ENCODE data around the gene OR7G1. TPM values are rescaled to one million over a fixed set of nuclear protein-coding genes. Genes with fewer than 3 reads are reported as not detected.

The OR7G1 gene
- total RNA-seq, 1 experiment from 2014 or later, result not detected

- H3K4me3 ChIP-seq (ENCODE audit: low read depth, low read length, poor library complexity, severe bottlenecking), result no peak within 1 kb of the TSS
- H3K27ac ChIP-seq (ENCODE audit: low read depth, low read length, poor library complexity, severe bottlenecking), result no peak within 1 kb of the TSS
- DNase-seq (ENCODE audit: low spot score), result no peak
- ChIA-PET POLR2A (ENCODE audit: low non-redundant PET) (interaction anchor here (0.5 kb wide), 1 partner anchor 808 kb away, joined by 3 read pairs; no protein-coding TSS in a partner anchor), CTCF (interaction anchor here (0.7 kb wide), 1 partner anchor 393 kb away, joined by 3 read pairs; no protein-coding TSS in a partner anchor)
- H3K27me3 ChIP-seq (replicated peaks; ENCODE audit: insufficient read depth, low read depth, low read length, poor library complexity), result peaks cover 14% of the 10 kb centered on the region
- H3K4me1 ChIP-seq (ENCODE audit: insufficient read depth, low read length, poor library complexity, severe bottlenecking), result no peaks in the 10 kb centered on the region
- no peaks in the 10 kb centered on the region for H3K36me3 ChIP-seq (ENCODE audit: insufficient read depth, low read length, poor library complexity, severe bottlenecking)
- H3K9me3 ChIP-seq (ENCODE audit: low read depth, low read length, poor library complexity, severe bottlenecking), result no peaks in the 10 kb centered on the region
- intact Hi-C loops (cut with micrococcal nuclease; ENCODE audit: unreplicated experiment), result no loop called here
- TF ChIP-seq CTCF (conservative IDR thresholded peaks at IDR 0.05; ENCODE audit: low read depth, low read length), result no peak
- BruUV-seq (replicated peaks), result no TSS peak
These were observed 28.8 kb downstream of the OR7G1 start, which contains the start of gene OR1M1 for GRCh38 chr19:9086761-9087160. Gene OR1M1 (plus strand): TSS chr19:9087061. CDS start chr19:9093245, 6,184 bp downstream.

- POLR2A ChIA-PET (ENCODE audit: low non-redundant PET), result no interaction called here
- intact Hi-C loops (cut with micrococcal nuclease; ENCODE audit: unreplicated experiment), result loop anchor here (2.0 kb wide), 1 partner anchor 424 kb away; no protein-coding TSS in a partner anchor
- CTCF ChIA-PET, result no interaction called here
These were observed 36.9 kb downstream of the OR7G1 start for GRCh38 chr19:9078651-9079050.

GRCh38 chr19:9076901-9077300 is 38.7 kb downstream of the OR7G1 start:
- POLR2A ChIA-PET (ENCODE audit: low non-redundant PET), result no interaction called here
- no peak for DNase-seq (ENCODE audit: low spot score)
- no peak overlapping the region for H3K4me3 ChIP-seq (ENCODE audit: low read depth, low read length, poor library complexity, severe bottlenecking)
- peaks cover 11% of the 10 kb centered on the region for H3K4me1 ChIP-seq (ENCODE audit: insufficient read depth, low read length, poor library complexity, severe bottlenecking)
- H3K27ac ChIP-seq (ENCODE audit: low read depth, low read length, poor library complexity, severe bottlenecking), result no peak overlapping the region
- TF ChIP-seq EZH2 (IDR thresholded peaks at IDR 0.05; ENCODE audit: borderline replicate concordance, low read depth, low read length, poor library complexity, severe bottlenecking), result no peak
- TF ChIP-seq CTCF (conservative IDR thresholded peaks at IDR 0.05; ENCODE audit: low read depth, low read length), result no peak
- intact Hi-C loops (cut with micrococcal nuclease; ENCODE audit: unreplicated experiment), result no loop called here
- no TSS peak for BruUV-seq (replicated peaks)
- no peaks in the 10 kb centered on the region for H3K9me3 ChIP-seq (ENCODE audit: low read depth, low read length, poor library complexity, severe bottlenecking)
- no peaks in the 10 kb centered on the region for H3K27me3 ChIP-seq (replicated peaks; ENCODE audit: insufficient read depth, low read depth, low read length, poor library complexity)
- CTCF ChIA-PET, result no interaction called here
- H3K36me3 ChIP-seq (ENCODE audit: insufficient read depth, low read length, poor library complexity, severe bottlenecking), result no peaks in the 10 kb centered on the region

More at GRCh38 chr19:9078651-9079050, 36.9 kb downstream of the OR7G1 start:
- peaks cover 11% of the 10 kb centered on the region for H3K4me1 ChIP-seq (ENCODE audit: insufficient read depth, low read length, poor library complexity, severe bottlenecking)
- no peak overlapping the region for H3K27ac ChIP-seq (ENCODE audit: low read depth, low read length, poor library complexity, severe bottlenecking)
- H3K9me3 ChIP-seq (ENCODE audit: low read depth, low read length, poor library complexity, severe bottlenecking), result no peaks in the 10 kb centered on the region
- H3K36me3 ChIP-seq (ENCODE audit: insufficient read depth, low read length, poor library complexity, severe bottlenecking), result no peaks in the 10 kb centered on the region
- H3K27me3 ChIP-seq (replicated peaks; ENCODE audit: insufficient read depth, low read depth, low read length, poor library complexity), result no peaks in the 10 kb centered on the region
- no peak for DNase-seq (ENCODE audit: low spot score)
- no TSS peak for BruUV-seq (replicated peaks)
- H3K4me3 ChIP-seq (ENCODE audit: low read depth, low read length, poor library complexity, severe bottlenecking), result no peak overlapping the region
- no peak for TF ChIP-seq EZH2 (IDR thresholded peaks at IDR 0.05; ENCODE audit: borderline replicate concordance, low read depth, low read length, poor library complexity, severe bottlenecking)
- no peak for TF ChIP-seq CTCF (conservative IDR thresholded peaks at IDR 0.05; ENCODE audit: low read depth, low read length)
